Activated naive CD8-positive, alpha-beta T cell treated with anti-CD3 and anti-CD28 coated beads, Interleukin-2, amount 10 ng/mL, durations not matched to agents 7 days and 5 days (primary cell): ENCODE data around the gene MSLN. TPM values are rescaled to one million over a fixed set of nuclear protein-coding genes. Genes with fewer than 3 reads are reported as not detected.
"Not testable (repeated sequence)": the region's sequence is repeated elsewhere in the genome, so short reads cannot be mapped to it uniquely, and the experiment has no call there.

ENCODE experiments used
- ATAC-seq: fragments of 150-1000 bp; cut with Tn5 transposase; one replicate; pipeline ENCODE4 v1.10.0; 2021; ENCODE audit warnings: low read depth, moderate library complexity
- POLR2A ChIA-PET: fragments of 350-600 bp; sonication (Branson Sonifier 250); formaldehyde crosslinking; loops from one replicate; lab custom pipeline; 2021; ENCODE audit warnings: antibody characterized with exemption; lab: Charles Lee
- DNase-seq: peaks from one replicate; pipeline ENCODE4 v3.0.0; 2021
- H3K27ac Mint-ChIP-seq: one replicate; pipeline ENCODE4 v1.8.0; 2022; ENCODE audit warnings: mild to moderate bottlenecking, mixed read lengths
- H3K27me3 Mint-ChIP-seq: one replicate; pipeline ENCODE4 v1.8.0; 2022; ENCODE audit warnings: mild to moderate bottlenecking, moderate library complexity, mixed read lengths
- H3K36me3 Mint-ChIP-seq: one replicate; pipeline ENCODE4 v1.8.0; 2021; ENCODE audit warnings: mild to moderate bottlenecking, mixed read lengths
- H3K4me1 Mint-ChIP-seq: one replicate; pipeline ENCODE4 v1.8.0; 2021; ENCODE audit warnings: mixed read lengths
- H3K4me3 Mint-ChIP-seq: one replicate; pipeline ENCODE4 v1.8.0; 2022; ENCODE audit warnings: mild to moderate bottlenecking, moderate library complexity, mixed read lengths
- H3K9me3 Mint-ChIP-seq: one replicate; pipeline ENCODE4 v1.8.0; 2021; ENCODE audit warnings: mixed read lengths
- total RNA-seq, 2 experiments: library from RNA; stranded (reverse); gene quantifications; one replicate each; pipeline ENCODE4 v1.2.3, GENCODE V29; 2021

The MSLN gene
- total RNA-seq, 2 experiments from 2014 or later = not detected

GRCh38 chr16:746637-747036 is 13.9 kb upstream of the MSLN start:
- H3K4me3 Mint-ChIP-seq = no peak overlapping the region
- POLR2A ChIA-PET = no interaction called here
- no peaks in the 10 kb centered on the region for H3K9me3 Mint-ChIP-seq
- H3K4me1 Mint-ChIP-seq = no peaks in the 10 kb centered on the region
- H3K27ac Mint-ChIP-seq = no peak overlapping the region
- DNase-seq (no peak), ATAC-seq (no peak)
- H3K27me3 Mint-ChIP-seq = no peaks in the 10 kb centered on the region
- H3K36me3 Mint-ChIP-seq = no peaks in the 10 kb centered on the region

GRCh38 chr16:747978-748746 is 12.4 kb upstream of the MSLN start:
- Mint-ChIP-seq H3K4me1 (no peaks in the 10 kb centered on the region), H3K9me3 (no peaks in the 10 kb centered on the region), H3K36me3 (no peaks in the 10 kb centered on the region), H3K27ac (no peak overlapping the region), H3K4me3 (no peak overlapping the region), H3K27me3 (no peaks in the 10 kb centered on the region)
- ATAC-seq (no peak), DNase-seq (no peak)
- POLR2A ChIA-PET = no interaction called here

- Mint-ChIP-seq H3K27me3 (no peaks in the 10 kb centered on the region), H3K36me3 (no peaks in the 10 kb centered on the region), H3K9me3 (no peaks in the 10 kb centered on the region), H3K27ac (no peak overlapping the region), H3K4me3 (no peak overlapping the region), H3K4me1 (no peaks in the 10 kb centered on the region)
- ATAC-seq (no peak), DNase-seq (no peak)
- POLR2A ChIA-PET = interaction anchor here (1.2 kb wide), 1 partner anchor 8 kb away, joined by 3 read pairs; the partner anchor contains the start of gene CIAO3
Measured at GRCh38 chr16:749010-749409, 11.5 kb upstream of the MSLN start.

- no peak for ATAC-seq
- POLR2A ChIA-PET = interaction anchor here (0.8 kb wide), 1 partner anchor 13 kb away, joined by 3 read pairs; no protein-coding TSS in a partner anchor
Measured at GRCh38 chr16:750485-750884, 10.0 kb upstream of the MSLN start.

GRCh38 chr16:751152-752006 is 9.2 kb upstream of the MSLN start:
- ATAC-seq = no peak
- H3K4me3 Mint-ChIP-seq = no peak overlapping the region
- no peak for DNase-seq
- no peak overlapping the region for H3K27ac Mint-ChIP-seq
- H3K4me1 Mint-ChIP-seq = peaks cover 2% of the 10 kb centered on the region
- no peaks in the 10 kb centered on the region for H3K9me3 Mint-ChIP-seq
- peaks cover 4% of the 10 kb centered on the region for H3K27me3 Mint-ChIP-seq
- POLR2A ChIA-PET = no interaction called here
- H3K36me3 Mint-ChIP-seq = no peaks in the 10 kb centered on the region

More at GRCh38 chr16:750485-750884, 10.0 kb upstream of the MSLN start:
- H3K9me3 Mint-ChIP-seq = no peaks in the 10 kb centered on the region
- no peaks in the 10 kb centered on the region for H3K36me3 Mint-ChIP-seq
- H3K4me3 Mint-ChIP-seq = no peak overlapping the region
- H3K27me3 Mint-ChIP-seq = peaks cover 2% of the 10 kb centered on the region
- no peak for DNase-seq
- H3K27ac Mint-ChIP-seq = no peak overlapping the region
- H3K4me1 Mint-ChIP-seq = peaks cover 2% of the 10 kb centered on the region

- Mint-ChIP-seq H3K4me1 (peaks cover 2% of the 10 kb centered on the region), H3K9me3 (no peaks in the 10 kb centered on the region), H3K36me3 (no peaks in the 10 kb centered on the region)
Measured at GRCh38 chr16:752007-752312, 8.6 kb upstream of the MSLN start.

GRCh38 chr16:754121-754607 is 6.4 kb upstream of the MSLN start:
- H3K4me3 Mint-ChIP-seq, DNase-seq, H3K36me3 Mint-ChIP-seq, ATAC-seq, H3K4me1 Mint-ChIP-seq, H3K27ac Mint-ChIP-seq, H3K9me3 Mint-ChIP-seq, H3K27me3 Mint-ChIP-seq: not testable (repeated sequence)
- POLR2A ChIA-PET = interaction anchor here (0.7 to 1.0 kb wide), 2 partner anchors 11 to 35 kb away, joined by 3 read pairs; no protein-coding TSS in a partner anchor

More at GRCh38 chr16:752007-752312, 8.6 kb upstream of the MSLN start:
- H3K27me3 Mint-ChIP-seq = peaks cover 7% of the 10 kb centered on the region
- POLR2A ChIA-PET = no interaction called here
- DNase-seq (no peak), ATAC-seq (no peak)
- no peak overlapping the region for H3K4me3 Mint-ChIP-seq
- no peak overlapping the region for H3K27ac Mint-ChIP-seq

GRCh38 chr16:754656-755055 is 5.9 kb upstream of the MSLN start:
- DNase-seq (no peak), ATAC-seq (peak; percentile 45)
- peaks cover 7% of the 10 kb centered on the region for H3K4me1 Mint-ChIP-seq
- no peaks in the 10 kb centered on the region for H3K9me3 Mint-ChIP-seq
- no peak overlapping the region for H3K4me3 Mint-ChIP-seq
- no peak overlapping the region for H3K27ac Mint-ChIP-seq
- no peaks in the 10 kb centered on the region for H3K36me3 Mint-ChIP-seq
- POLR2A ChIA-PET = interaction anchor here (0.8 to 1.0 kb wide), 2 partner anchors 12 to 14 kb away, joined by 3 to 5 read pairs; partner anchors contain the start of gene CIAO3
- peaks cover 7% of the 10 kb centered on the region for H3K27me3 Mint-ChIP-seq

GRCh38 chr16:756428-756827 is 4.1 kb upstream of the MSLN start:
- Mint-ChIP-seq H3K36me3 (no peaks in the 10 kb centered on the region), H3K27ac (no peak overlapping the region), H3K4me1 (peaks cover 7% of the 10 kb centered on the region), H3K27me3 (peaks cover 7% of the 10 kb centered on the region), H3K9me3 (no peaks in the 10 kb centered on the region), H3K4me3 (no peak overlapping the region)
- no peak for ATAC-seq
- no peak for DNase-seq
- POLR2A ChIA-PET = no interaction called here

- H3K4me1 Mint-ChIP-seq = peaks cover 7% of the 10 kb centered on the region
- H3K4me3 Mint-ChIP-seq = no peak overlapping the region
- H3K27ac Mint-ChIP-seq = no peak overlapping the region
- POLR2A ChIA-PET = no interaction called here
- peaks cover 7% of the 10 kb centered on the region for H3K27me3 Mint-ChIP-seq
- no peaks in the 10 kb centered on the region for H3K36me3 Mint-ChIP-seq
- no peaks in the 10 kb centered on the region for H3K9me3 Mint-ChIP-seq
- no peak for ATAC-seq
- no peak for DNase-seq
Measured at GRCh38 chr16:759110-759910, 1.2 kb upstream of the MSLN start.

GRCh38 chr16:760065-760464 is 469 bp upstream of the MSLN start:
- H3K27me3 Mint-ChIP-seq = peaks cover 6% of the 10 kb centered on the region
- H3K36me3 Mint-ChIP-seq = no peaks in the 10 kb centered on the region
- peaks cover 5% of the 10 kb centered on the region for H3K4me1 Mint-ChIP-seq
- H3K4me3 Mint-ChIP-seq = no peak overlapping the region
- H3K27ac Mint-ChIP-seq = no peak overlapping the region
- POLR2A ChIA-PET = no interaction called here
- DNase-seq (no peak), ATAC-seq (no peak)
- no peaks in the 10 kb centered on the region for H3K9me3 Mint-ChIP-seq

GRCh38 chr16:761625-762513 is 1.3 kb downstream of the MSLN start:
- POLR2A ChIA-PET = no interaction called here
- Mint-ChIP-seq H3K4me1 (peaks cover 5% of the 10 kb centered on the region), H3K4me3 (no peak overlapping the region), H3K36me3 (no peaks in the 10 kb centered on the region), H3K27ac (no peak overlapping the region), H3K9me3 (no peaks in the 10 kb centered on the region), H3K27me3 (no peaks in the 10 kb centered on the region)
- ATAC-seq = no peak
- DNase-seq = no peak
